Endothelial cell of umbilical vein (primary cell): Measurements from ENCODE around the gene NID2.

Experiments used
- EZH2 ChIP-seq: IDR thresholded peaks from 2 replicates; pipeline ENCODE4 v1.6.1; 2012; ENCODE audit warnings: borderline replicate concordance, low read depth, mild to moderate bottlenecking, moderate library complexity, low read length, inconsistent platforms; ENCODE audit not compliant: severe bottlenecking
- POLR2AphosphoS5 ChIP-seq: IDR thresholded peaks from 2 replicates; pipeline ENCODE4 v1.6.1; 2012; ENCODE audit warnings: low read depth, mild to moderate bottlenecking, control low read depth, low read length, moderate library complexity; ENCODE audit not compliant: insufficient read depth
- TF ChIP-seq, protein P1 (sequence below), 2 donors: IDR thresholded peaks; 1 replicate in 1 of 2; 2 replicates in 1 of 2; pipeline ENCODE4 v1.5.1; 2011; ENCODE audit warnings: low read length in 2 of 2, mild to moderate bottlenecking in 2 of 2, moderate library complexity in 2 of 2, control low read depth in 1 of 2, inconsistent platforms in 1 of 2, low read depth in 1 of 2; ENCODE audit not compliant: insufficient read depth in 1 of 2; ENCODE audit errors: extremely low read depth in 1 of 2

DNA sequence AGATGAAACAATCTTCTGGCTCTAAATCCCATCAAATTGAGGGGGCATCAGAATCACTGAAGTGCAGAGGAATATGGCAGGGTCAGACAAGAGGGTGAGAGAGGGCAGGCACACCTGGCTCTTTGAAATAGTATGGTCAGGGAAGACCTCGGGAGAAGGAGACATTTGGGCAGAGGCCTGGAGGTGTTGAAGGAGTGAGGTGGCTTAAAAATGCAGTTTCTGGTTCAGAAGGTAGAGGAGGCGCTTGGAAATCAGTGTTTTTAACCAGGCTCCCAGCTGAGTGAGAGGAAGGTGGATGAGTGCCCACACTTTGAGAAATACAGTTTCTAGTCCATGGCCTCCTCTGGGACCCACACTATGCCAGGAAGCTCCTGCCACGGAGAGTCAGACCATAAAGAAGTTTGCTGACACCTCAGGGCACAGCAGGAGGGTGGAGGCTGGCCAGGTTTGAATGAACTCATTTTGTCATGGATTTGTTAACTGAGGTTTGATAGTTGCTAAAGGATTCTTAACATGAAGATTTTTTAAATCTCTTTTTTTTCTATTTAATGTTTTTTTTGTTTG, 20.1 kb downstream of the NID2 start:
- TF ChIP-seq, protein P1, sequence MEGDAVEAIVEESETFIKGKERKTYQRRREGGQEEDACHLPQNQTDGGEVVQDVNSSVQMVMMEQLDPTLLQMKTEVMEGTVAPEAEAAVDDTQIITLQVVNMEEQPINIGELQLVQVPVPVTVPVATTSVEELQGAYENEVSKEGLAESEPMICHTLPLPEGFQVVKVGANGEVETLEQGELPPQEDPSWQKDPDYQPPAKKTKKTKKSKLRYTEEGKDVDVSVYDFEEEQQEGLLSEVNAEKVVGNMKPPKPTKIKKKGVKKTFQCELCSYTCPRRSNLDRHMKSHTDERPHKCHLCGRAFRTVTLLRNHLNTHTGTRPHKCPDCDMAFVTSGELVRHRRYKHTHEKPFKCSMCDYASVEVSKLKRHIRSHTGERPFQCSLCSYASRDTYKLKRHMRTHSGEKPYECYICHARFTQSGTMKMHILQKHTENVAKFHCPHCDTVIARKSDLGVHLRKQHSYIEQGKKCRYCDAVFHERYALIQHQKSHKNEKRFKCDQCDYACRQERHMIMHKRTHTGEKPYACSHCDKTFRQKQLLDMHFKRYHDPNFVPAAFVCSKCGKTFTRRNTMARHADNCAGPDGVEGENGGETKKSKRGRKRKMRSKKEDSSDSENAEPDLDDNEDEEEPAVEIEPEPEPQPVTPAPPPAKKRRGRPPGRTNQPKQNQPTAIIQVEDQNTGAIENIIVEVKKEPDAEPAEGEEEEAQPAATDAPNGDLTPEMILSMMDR (IDR thresholded peaks at IDR 0.05; ENCODE audit: extremely low read depth in 1 of 2, insufficient read depth in 1 of 2, low read depth in 1 of 2, low read length in 2 of 2): no peak
- TF ChIP-seq POLR2AphosphoS5 (no peak), EZH2 (no peak)
